MG63 (cell line): ENCODE measurements around the gene BHLHE23. TPM values are rescaled to one million over a fixed set of nuclear protein-coding genes. Genes with fewer than 3 reads are reported as not detected.

Source experiments
- DNase-seq: peaks from one replicate; pipeline ENCODE4 v3.0.0-alpha.2; 2020
- H3K27me3 ChIP-seq: fragments of 250-450 bp; sonication (Bioruptor Pico); 2 replicates; pipeline ENCODE4 v1.5.1; 2020; ENCODE audit warnings: mild to moderate bottlenecking, moderate library complexity
- H3K36me3 ChIP-seq: fragments of 250-450 bp; sonication (Bioruptor Pico); 2 replicates; pipeline ENCODE4 v1.5.1; 2020; ENCODE audit warnings: mild to moderate bottlenecking, moderate library complexity
- H3K4me3 ChIP-seq: fragments of 250-450 bp; sonication (Bioruptor Pico); 2 replicates; pipeline ENCODE4 v1.5.1; 2020; ENCODE audit warnings: mild to moderate bottlenecking, moderate library complexity
- H3K9me3 ChIP-seq: fragments of 250-450 bp; sonication (Bioruptor Pico); 2 replicates; pipeline ENCODE4 v1.5.1; 2020; ENCODE audit warnings: mild to moderate bottlenecking, moderate library complexity
- total RNA-seq: library from RNA; depleted of rRNA; stranded (reverse); fragments of >200 nt; shearing (Covaris generic); gene quantifications from 2 replicates; pipeline ENCODE4 v1.2.3, GENCODE V29; 2014; ENCODE audit warnings: low replicate concordance

The BHLHE23 gene
- total RNA-seq, 1 experiment from 2014 or later = not detected

- Histone ChIP-seq H3K27me3 (peaks cover 76% of the 10 kb centered on the region), H3K9me3 (no peaks in the 10 kb centered on the region), H3K36me3 (no peaks in the 10 kb centered on the region), H3K4me3 (no peak overlapping the region)
- DNase-seq = no peak
These were observed 763 bp downstream of the BHLHE23 start for GRCh38 chr20:63005862-63006539.

DNA sequence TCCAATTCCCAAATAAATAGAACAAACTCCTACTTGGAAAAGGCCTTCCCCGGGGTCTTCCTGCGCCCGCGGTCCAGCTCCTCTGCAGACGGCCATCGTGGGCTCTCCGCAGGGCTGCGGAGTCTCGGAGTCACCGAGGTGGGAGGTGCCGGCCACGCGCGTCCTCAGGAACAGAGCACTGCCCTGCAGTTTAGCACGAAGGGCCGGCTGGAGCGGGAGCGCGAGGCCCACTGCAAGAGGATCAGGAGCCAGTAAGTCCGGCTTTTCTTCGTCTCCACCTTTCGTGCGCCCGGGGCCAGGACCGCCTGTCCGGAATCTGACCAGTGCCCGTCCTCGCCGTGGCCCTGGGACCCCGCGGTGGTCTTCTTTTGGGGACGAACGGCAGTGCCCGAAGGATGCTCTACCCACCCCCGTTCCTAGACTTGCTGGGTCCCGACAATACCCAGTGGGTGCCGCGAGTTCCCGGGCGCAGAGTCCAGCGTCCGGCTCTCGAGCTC, 1.4 kb downstream of the BHLHE23 start:
- Histone ChIP-seq H3K36me3 (no peaks in the 10 kb centered on the region), H3K27me3 (peaks cover 79% of the 10 kb centered on the region), H3K9me3 (no peaks in the 10 kb centered on the region), H3K4me3 (no peak overlapping the region)
- no peak for DNase-seq

GRCh38 chr20:63004607-63005364, 2.0 kb downstream of the BHLHE23 start:
- Histone ChIP-seq H3K36me3 (no peaks in the 10 kb centered on the region), H3K27me3 (peaks cover 79% of the 10 kb centered on the region), H3K4me3 (no peak overlapping the region), H3K9me3 (no peaks in the 10 kb centered on the region)
- DNase-seq = no peak

DNA sequence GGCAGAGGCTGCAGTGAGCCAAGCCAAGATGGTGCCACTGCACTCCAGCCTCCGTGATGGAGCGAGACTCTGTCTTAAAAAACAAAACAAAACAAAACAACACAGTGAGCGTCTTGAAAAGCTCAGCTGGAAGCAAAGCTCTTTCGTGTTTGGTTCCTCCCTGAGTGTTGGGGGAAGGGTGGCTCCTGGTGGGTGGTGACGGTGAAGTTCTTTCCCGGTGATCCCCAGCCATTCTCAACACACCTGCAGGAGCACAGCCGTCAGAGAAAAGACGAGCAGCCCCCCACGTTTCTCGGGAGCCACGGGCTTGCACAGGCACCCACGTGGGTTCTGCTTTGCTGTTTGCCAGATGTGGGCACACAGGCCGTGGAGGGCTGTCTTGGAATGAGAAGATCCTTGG, 3.2 kb downstream of the BHLHE23 start:
- Histone ChIP-seq H3K9me3 (0 out of 2 replicates have a peak, but pooled peaks cover 2% of the 10 kb centered on the region), H3K27me3 (peaks cover 72% of the 10 kb centered on the region), H3K4me3 (no peak overlapping the region), H3K36me3 (no peaks in the 10 kb centered on the region)
- no peak for DNase-seq

DNA sequence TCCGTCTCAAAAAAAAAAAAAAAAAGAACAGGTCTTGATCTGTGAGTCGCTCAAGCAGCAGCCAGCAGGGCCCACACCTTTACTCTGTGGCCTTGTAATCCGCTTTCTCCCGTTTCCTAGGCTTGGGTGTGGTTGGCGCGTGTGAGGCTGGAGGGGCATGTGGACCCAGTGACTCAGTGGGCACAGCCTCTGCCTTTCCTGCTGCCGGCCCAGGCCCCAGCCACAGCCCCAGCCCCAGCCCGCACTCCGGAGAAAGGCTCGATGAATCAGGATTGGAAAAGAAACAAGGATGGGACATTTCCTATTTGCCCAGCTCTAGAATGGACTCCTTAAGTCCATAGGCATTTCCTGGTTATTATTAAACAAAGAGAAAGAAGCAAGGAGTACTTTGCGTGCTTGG, 4.3 kb downstream of the BHLHE23 start:
- peaks cover 62% of the 10 kb centered on the region for H3K27me3 ChIP-seq

DNA sequence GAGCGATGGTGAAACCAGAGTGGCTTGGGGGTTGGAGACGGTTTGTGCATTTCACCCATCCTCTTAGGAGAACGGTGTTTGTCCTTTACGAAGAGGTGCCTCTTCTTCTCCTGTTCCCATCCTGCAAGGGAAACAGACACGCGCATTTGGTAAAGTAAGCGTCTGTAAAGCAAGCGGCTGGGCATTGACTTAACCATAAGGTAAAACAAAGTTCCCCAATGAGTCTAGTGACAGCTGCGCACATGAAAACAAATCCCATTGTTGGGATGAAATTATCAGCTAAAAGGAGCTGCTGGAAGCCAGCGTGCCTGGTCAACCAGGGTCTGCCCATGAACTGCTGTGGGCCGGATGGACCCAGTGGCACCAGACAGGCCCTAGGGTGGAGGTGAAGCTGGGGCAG, 5.8 kb downstream of the BHLHE23 start:
- H3K9me3 ChIP-seq = 0 out of 2 replicates have a peak, but pooled peaks cover 2% of the 10 kb centered on the region
- DNase-seq = no peak
- peaks cover 51% of the 10 kb centered on the region for H3K27me3 ChIP-seq
- no peaks in the 10 kb centered on the region for H3K36me3 ChIP-seq
- H3K4me3 ChIP-seq = no peak overlapping the region

More for the DNA sequence above, 4.3 kb downstream of the BHLHE23 start:
- no peak overlapping the region for H3K4me3 ChIP-seq
- 0 out of 2 replicates have a peak, but pooled peaks cover 2% of the 10 kb centered on the region for H3K9me3 ChIP-seq
- H3K36me3 ChIP-seq = no peaks in the 10 kb centered on the region
- DNase-seq = no peak

- Histone ChIP-seq H3K27me3 (peaks cover 41% of the 10 kb centered on the region), H3K4me3 (no peak overlapping the region), H3K9me3 (0 out of 2 replicates have a peak, but pooled peaks cover 2% of the 10 kb centered on the region), H3K36me3 (no peaks in the 10 kb centered on the region)
- no peak for DNase-seq
These were observed 6.7 kb downstream of the BHLHE23 start for GRCh38 chr20:63000036-63000435.

DNA sequence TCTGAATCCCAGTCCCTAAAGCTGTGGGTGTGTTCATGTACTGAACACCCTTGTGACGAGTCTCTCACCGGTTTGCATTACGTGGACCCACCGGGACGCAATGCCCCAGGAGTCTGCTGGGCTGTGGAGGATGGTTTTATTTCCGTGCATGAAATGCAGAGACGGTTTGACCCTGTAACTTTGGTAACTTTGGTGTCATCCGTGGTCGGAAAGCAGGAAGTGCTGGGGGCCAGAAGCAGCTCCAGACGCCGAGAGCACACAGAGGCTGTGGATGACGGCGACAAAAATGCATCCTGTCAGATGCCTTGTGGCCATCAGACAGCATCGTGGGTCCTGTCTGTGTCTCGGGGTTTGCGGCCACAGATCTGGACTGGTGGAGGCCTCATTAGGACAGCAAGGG, 7.2 kb downstream of the BHLHE23 start:
- Histone ChIP-seq H3K27me3 (peaks cover 37% of the 10 kb centered on the region), H3K4me3 (no peak overlapping the region), H3K9me3 (0 out of 2 replicates have a peak, but pooled peaks cover 2% of the 10 kb centered on the region), H3K36me3 (no peaks in the 10 kb centered on the region)
- no peak for DNase-seq

GRCh38 chr20:62998449-62998848, 8.3 kb downstream of the BHLHE23 start:
- 0 out of 2 replicates have a peak, but pooled peaks cover 2% of the 10 kb centered on the region for H3K9me3 ChIP-seq
- no peak overlapping the region for H3K4me3 ChIP-seq
- no peaks in the 10 kb centered on the region for H3K36me3 ChIP-seq
- DNase-seq = no peak
- peaks cover 26% of the 10 kb centered on the region for H3K27me3 ChIP-seq

- Histone ChIP-seq H3K27me3 (peaks cover 18% of the 10 kb centered on the region), H3K4me3 (no peak overlapping the region), H3K9me3 (0 out of 2 replicates have a peak, but pooled peaks cover 2% of the 10 kb centered on the region), H3K36me3 (no peaks in the 10 kb centered on the region)
- DNase-seq = no peak
These were observed 9.2 kb downstream of the BHLHE23 start for GRCh38 chr20:62997417-62998035.

DNA sequence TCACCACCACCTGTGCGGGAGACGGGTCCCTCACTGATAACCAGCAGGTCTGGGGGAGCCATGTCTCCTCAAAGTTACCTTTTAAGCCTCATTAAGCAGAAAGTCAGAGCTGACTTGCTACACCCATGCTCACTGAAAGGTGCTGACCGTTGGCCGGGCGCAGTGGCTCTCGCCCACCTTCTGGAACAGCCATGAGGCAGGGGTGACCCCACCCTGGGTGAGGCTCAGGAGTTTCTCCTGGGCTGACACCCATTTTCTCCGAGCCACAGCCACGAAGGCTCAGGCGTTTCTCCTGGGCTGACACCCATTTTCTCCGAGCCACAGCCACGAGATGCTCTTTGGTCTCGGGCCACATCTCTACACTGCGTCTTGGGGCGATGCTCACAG, 10.2 kb downstream of the BHLHE23 start:
- no peak for DNase-seq
- H3K27me3 ChIP-seq = peaks cover 18% of the 10 kb centered on the region
- H3K9me3 ChIP-seq = 0 out of 2 replicates have a peak, but pooled peaks cover 2% of the 10 kb centered on the region
- no peak overlapping the region for H3K4me3 ChIP-seq
- no peaks in the 10 kb centered on the region for H3K36me3 ChIP-seq

- H3K27me3 ChIP-seq = peaks cover 17% of the 10 kb centered on the region
These were observed 10.7 kb downstream of the BHLHE23 start for GRCh38 chr20:62995898-62996595.

GRCh38 chr20:62995481-62995880, 11.3 kb downstream of the BHLHE23 start:
- Histone ChIP-seq H3K36me3 (no peaks in the 10 kb centered on the region), H3K27me3 (peaks cover 13% of the 10 kb centered on the region), H3K4me3 (no peak overlapping the region), H3K9me3 (0 out of 2 replicates have a peak, but pooled peaks cover 2% of the 10 kb centered on the region)
- DNase-seq = no peak

More at GRCh38 chr20:62995898-62996595, 10.7 kb downstream of the BHLHE23 start:
- Histone ChIP-seq H3K4me3 (no peak overlapping the region), H3K36me3 (no peaks in the 10 kb centered on the region), H3K9me3 (0 out of 2 replicates have a peak, but pooled peaks cover 2% of the 10 kb centered on the region)
- DNase-seq = no peak

DNA sequence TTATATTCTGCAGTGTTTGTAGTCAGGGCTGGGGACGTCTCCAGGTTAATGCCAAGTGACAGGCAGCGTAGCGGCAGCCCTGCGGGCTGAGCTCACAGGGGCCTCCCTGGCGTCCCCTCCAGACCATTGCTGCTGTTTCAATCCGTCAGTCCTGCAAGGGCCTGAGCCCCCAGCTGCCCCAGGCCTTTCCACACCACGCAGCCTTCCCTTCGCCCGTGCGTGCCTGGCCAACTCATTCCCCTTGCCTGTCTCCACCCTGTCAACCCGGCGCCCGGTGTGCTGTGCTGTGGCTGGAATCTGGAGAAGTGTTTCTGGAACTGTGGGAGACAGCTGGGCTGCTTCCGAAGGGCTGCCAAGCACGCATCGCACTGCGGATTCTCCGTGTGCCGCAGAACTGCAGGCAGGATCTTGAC, 11.9 kb downstream of the BHLHE23 start:
- DNase-seq = no peak
- no peaks in the 10 kb centered on the region for H3K36me3 ChIP-seq
- H3K4me3 ChIP-seq = no peak overlapping the region
- peaks cover 7% of the 10 kb centered on the region for H3K27me3 ChIP-seq
- H3K9me3 ChIP-seq = 0 out of 2 replicates have a peak, but pooled peaks cover 2% of the 10 kb centered on the region

GRCh38 chr20:62993856-62994494, 12.8 kb downstream of the BHLHE23 start:
- H3K27me3 ChIP-seq = peaks cover 2% of the 10 kb centered on the region; the same call in 1 of the 2 replicates
- H3K4me3 ChIP-seq = no peak overlapping the region
- no peaks in the 10 kb centered on the region for H3K9me3 ChIP-seq
- DNase-seq = no peak
- no peaks in the 10 kb centered on the region for H3K36me3 ChIP-seq

DNA sequence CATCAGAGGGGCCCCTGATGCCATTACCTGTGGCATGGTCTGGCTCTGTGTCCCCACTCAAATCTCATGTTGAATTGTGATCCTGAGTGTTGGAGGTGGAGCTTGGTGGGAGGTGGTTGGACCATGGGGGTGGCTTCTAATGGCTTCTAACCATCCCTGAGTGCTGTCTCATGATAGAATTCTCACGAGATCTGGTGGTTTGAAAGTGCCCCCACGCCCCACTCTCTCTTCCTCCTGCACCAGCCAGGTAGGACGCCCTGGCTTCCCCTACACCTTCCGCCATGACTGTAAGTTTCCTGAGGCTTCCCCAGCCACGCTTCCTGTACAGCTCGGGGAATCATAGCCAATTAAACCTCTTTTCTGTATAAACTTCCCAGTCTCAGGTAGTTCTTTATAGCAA, 14.9 kb downstream of the BHLHE23 start:
- no peaks in the 10 kb centered on the region for H3K9me3 ChIP-seq
- no peaks in the 10 kb centered on the region for H3K36me3 ChIP-seq
- H3K4me3 ChIP-seq = no peak overlapping the region
- no peaks in the 10 kb centered on the region for H3K27me3 ChIP-seq
- no peak for DNase-seq
